GM19239 (cell line): ENCODE data around the gene ITK.
"Not testable (repeated sequence)": the region's sequence is repeated elsewhere in the genome, so short reads cannot be mapped to it uniquely, and the experiment has no call there.

Experiments
- DNase-seq: peaks from one replicate; pipeline ENCODE4 v3.0.0; 2011; ENCODE audit warnings: low spot score; ENCODE audit not compliant: insufficient read length
- FAIRE-seq: peaks from 2 replicates; lab custom pipeline; 2011; peaks lifted over from hg19 to GRCh38; lab: Jason Lieb, UNC

Gene ITK

GRCh38 chr5:157233515-157233914 is 52.9 kb downstream of the ITK start:
- no peak for DNase-seq
- FAIRE-seq = no peak

GRCh38 chr5:157236423-157236822 is 55.8 kb downstream of the ITK start:
- FAIRE-seq = no peak
- DNase-seq = no peak

- DNase-seq = no peak
- no peak for FAIRE-seq
Observed at GRCh38 chr5:157241483-157241882, 60.8 kb downstream of the ITK start.

- not testable (repeated sequence) for DNase-seq
Observed at GRCh38 chr5:157244704-157245103, 64.1 kb downstream of the ITK start.

GRCh38 chr5:157245476-157245875 is 64.8 kb downstream of the ITK start:
- FAIRE-seq (no peak), DNase-seq (no peak)

More at GRCh38 chr5:157244704-157245103, 64.1 kb downstream of the ITK start:
- not testable (repeated sequence) for FAIRE-seq

GRCh38 chr5:157245886-157246285 is 65.2 kb downstream of the ITK start:
- no peak for FAIRE-seq

GRCh38 chr5:157247267-157247666 is 66.6 kb downstream of the ITK start:
- FAIRE-seq (no peak), DNase-seq (no peak)

More at GRCh38 chr5:157245886-157246285, 65.2 kb downstream of the ITK start:
- no peak for DNase-seq

GRCh38 chr5:157248821-157249470 is 68.3 kb downstream of the ITK start:
- no peak for FAIRE-seq
- DNase-seq = no peak

- no peak for DNase-seq
- FAIRE-seq = peak; percentile 88
Observed at GRCh38 chr5:157252711-157253465, 72.2 kb downstream of the ITK start.

GRCh38 chr5:157253547-157253946 is 72.9 kb downstream of the ITK start:
- FAIRE-seq (no peak), DNase-seq (no peak)

GRCh38 chr5:157258450-157258849 is 77.8 kb downstream of the ITK start:
- DNase-seq (no peak), FAIRE-seq (no peak)

GRCh38 chr5:157259699-157260098 is 79.1 kb downstream of the ITK start:
- DNase-seq (no peak), FAIRE-seq (no peak)

- FAIRE-seq (peak; percentile 65), DNase-seq (no peak)
Observed at GRCh38 chr5:157263496-157264090, 83.0 kb downstream of the ITK start.

- FAIRE-seq = peak; percentile 86
Observed at GRCh38 chr5:157265714-157266285, 85.2 kb downstream of the ITK start, which contains the start of gene CYFIP2. CYFIP2 (plus strand) TSS chr5:157266123; CDS start chr5:157285362, 19,239 bp downstream.

GRCh38 chr5:157266286-157267007 is 85.8 kb downstream of the ITK start:
- DNase-seq = no peak
- FAIRE-seq = no peak

More at GRCh38 chr5:157265714-157266285, 85.2 kb downstream of the ITK start, which contains the start of gene CYFIP2:
- peak; percentile 78 for DNase-seq

GRCh38 chr5:157267025-157267424 is 86.4 kb downstream of the ITK start:
- DNase-seq (no peak), FAIRE-seq (peak; percentile 64)

GRCh38 chr5:157267761-157268480 is 87.3 kb downstream of the ITK start:
- FAIRE-seq = no peak
- no peak for DNase-seq

GRCh38 chr5:157269165-157269671 is 88.6 kb downstream of the ITK start:
- DNase-seq (no peak), FAIRE-seq (peak; percentile 31)

GRCh38 chr5:157269761-157270272 is 89.2 kb downstream of the ITK start:
- DNase-seq = no peak
- FAIRE-seq = no peak
